Neural cell (in vitro differentiated cells): ENCODE results near the gene DRD4.

Experiments used
- EZH2 ChIP-seq: fragments of 200-600, 300-800 bp; shearing (Covaris generic), sonication (generic); IDR thresholded peaks from 2 replicates; pipeline ENCODE4 v1.6.1; 2014; ENCODE audit warnings: antibody characterized with exemption, low read length, borderline replicate concordance, mild to moderate bottlenecking; ENCODE audit not compliant: insufficient read depth, poor library complexity, severe bottlenecking
- MXI1 ChIP-seq: fragments of 450-650 bp; conservative IDR thresholded peaks from 2 replicates; pipeline ENCODE4 v1.6.1; 2014; ENCODE audit warnings: antibody characterized with exemption, mild to moderate bottlenecking; ENCODE audit not compliant: poor library complexity, severe bottlenecking
- RAD21 ChIP-seq: fragments of 450-650 bp; conservative IDR thresholded peaks from 2 replicates; pipeline ENCODE4 v1.6.1; 2014; ENCODE audit warnings: antibody characterized with exemption, mild to moderate bottlenecking, moderate library complexity
- REST ChIP-seq: IDR thresholded peaks from 2 replicates; pipeline ENCODE4 v1.6.1; 2012; ENCODE audit warnings: borderline replicate concordance
- TAF1 ChIP-seq: IDR thresholded peaks from 2 replicates; pipeline ENCODE4 v1.6.1; 2012; ENCODE audit warnings: low read depth
- TF ChIP-seq, protein P1 (sequence below): fragments of 450-650 bp; IDR thresholded peaks from 2 replicates; pipeline ENCODE4 v1.5.1; 2014; ENCODE audit warnings: antibody characterized with exemption, mild to moderate bottlenecking, moderate library complexity; ENCODE audit not compliant: poor library complexity, severe bottlenecking

DNA sequence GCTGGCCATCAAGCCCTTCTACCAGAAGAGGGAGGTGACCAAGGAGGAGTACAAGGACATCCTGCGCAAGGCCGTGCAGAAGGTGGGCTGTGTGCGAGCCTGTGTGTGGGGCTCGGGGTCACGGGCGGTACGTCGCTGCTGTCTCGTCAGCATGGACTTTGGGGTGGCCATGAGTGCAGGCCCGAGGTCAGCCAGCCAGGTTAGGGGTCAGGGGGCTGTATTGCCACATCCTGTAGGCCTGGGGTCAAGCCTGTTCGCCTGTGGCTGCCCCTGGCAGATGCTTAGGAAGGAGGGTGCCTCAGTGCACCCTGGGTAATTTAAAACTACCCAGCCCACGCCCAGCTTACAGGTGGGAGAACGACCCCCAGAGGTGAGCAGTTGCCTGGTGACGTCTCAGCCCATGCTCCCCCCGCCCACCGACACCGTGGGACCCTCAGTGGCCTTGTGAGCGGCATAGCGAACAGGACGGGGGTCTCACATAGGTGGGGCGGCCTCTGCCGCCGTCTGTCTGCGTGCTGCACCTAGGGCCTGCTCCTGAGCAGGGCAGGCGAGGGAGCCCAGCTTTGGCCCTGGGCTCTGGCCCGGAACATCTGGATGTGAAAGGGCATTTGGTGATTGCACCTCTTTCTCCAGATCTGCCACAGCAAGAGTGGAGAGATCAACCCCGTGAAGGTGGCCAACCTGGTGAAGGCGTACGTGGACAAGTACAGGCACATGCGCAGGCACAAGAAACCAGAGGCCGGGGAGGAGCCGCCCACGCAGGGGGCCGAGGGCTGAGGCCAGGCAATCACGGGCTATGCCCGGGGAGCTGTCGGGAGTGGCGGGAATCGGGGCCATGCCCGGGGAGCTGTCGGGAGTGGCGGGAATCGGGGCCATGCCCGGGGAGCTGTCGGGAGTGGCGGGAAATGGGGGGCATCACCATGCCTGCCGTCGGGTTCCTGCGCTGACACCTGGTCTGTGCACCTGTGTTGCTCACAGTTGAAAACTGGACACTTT lies 25.8 kb upstream of the DRD4 start:
- TF ChIP-seq, protein P1, sequence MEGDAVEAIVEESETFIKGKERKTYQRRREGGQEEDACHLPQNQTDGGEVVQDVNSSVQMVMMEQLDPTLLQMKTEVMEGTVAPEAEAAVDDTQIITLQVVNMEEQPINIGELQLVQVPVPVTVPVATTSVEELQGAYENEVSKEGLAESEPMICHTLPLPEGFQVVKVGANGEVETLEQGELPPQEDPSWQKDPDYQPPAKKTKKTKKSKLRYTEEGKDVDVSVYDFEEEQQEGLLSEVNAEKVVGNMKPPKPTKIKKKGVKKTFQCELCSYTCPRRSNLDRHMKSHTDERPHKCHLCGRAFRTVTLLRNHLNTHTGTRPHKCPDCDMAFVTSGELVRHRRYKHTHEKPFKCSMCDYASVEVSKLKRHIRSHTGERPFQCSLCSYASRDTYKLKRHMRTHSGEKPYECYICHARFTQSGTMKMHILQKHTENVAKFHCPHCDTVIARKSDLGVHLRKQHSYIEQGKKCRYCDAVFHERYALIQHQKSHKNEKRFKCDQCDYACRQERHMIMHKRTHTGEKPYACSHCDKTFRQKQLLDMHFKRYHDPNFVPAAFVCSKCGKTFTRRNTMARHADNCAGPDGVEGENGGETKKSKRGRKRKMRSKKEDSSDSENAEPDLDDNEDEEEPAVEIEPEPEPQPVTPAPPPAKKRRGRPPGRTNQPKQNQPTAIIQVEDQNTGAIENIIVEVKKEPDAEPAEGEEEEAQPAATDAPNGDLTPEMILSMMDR, result no peak
- no peak for TF ChIP-seq MXI1
- TF ChIP-seq EZH2, result no peak
- no peak for TF ChIP-seq RAD21
- TF ChIP-seq TAF1, result no peak
- no peak for TF ChIP-seq REST
